ELR (cell line): ENCODE measurements around the gene ANKRD31.

ENCODE experiments used
- DNase-seq: peaks from one replicate; pipeline ENCODE4 v3.0.0-alpha.2; 2015; ENCODE audit warnings: low read depth

The ANKRD31 gene

DNA sequence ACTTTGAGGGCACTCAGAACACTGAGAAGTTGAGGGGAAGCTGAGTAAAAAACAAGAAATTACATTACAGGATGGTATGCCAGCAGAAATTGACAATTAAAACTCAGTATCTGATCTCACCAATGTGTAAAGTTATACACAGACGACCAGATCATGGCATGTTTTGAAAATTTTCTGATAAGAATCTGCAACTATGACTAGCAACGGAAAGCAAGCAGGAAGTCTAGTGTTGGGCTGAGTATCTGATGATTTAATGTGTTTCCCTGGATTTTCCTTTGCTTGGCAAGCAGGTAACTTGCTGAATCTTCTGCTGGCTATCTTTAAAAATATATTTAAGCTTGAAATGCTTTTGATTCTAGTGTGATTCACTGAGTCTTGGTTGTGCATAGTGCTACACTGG is 179.1 kb downstream of the ANKRD31 start:
- DNase-seq = peak; percentile 6

GRCh38 chr5:75055727-75056144 is 180.9 kb downstream of the ANKRD31 start:
- peak; percentile 14 for DNase-seq

DNA sequence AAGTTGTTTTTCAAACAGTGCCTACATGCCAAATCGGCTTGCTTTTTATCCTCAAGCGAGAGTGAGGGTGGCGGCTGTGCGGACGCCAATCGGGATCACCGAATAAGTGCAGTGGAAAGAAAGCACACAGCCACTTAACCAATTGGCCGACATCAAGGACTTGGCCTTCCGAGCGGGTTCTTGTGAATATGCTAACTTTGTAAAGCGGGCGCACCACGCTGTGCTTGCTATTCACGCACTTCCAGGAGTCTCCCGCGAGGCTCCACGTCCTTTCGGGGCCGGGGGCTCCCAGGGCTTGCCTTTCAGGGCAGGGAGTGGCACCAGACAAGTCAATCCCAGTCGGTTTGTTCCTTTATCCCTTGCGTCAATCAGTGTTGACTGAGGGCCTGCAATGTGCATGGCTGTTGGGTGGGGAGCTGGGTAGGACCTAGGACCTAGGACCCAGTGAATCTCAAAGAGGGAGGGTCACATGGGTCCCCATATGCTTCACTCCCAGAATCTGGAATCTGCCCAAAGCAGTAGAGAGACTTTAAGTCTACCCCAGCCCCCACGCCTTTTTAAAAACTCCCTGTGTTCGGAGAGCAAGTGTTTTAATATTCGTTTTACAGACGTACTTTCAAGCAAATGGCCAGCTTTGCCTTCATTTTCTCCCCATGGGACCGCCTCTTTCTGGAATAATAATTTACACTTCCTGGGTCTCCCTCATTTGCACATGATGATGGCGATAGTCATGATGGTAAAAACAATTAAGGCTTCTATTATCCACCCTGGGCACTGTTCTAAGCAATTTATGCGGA is 182.3 kb downstream of the ANKRD31 start:
- peak; percentile 48 for DNase-seq

- DNase-seq = peak; percentile 82
These were observed 183.2 kb downstream of the ANKRD31 start for GRCh38 chr5:75053304-75054133.

- DNase-seq = no peak
These were observed 183.7 kb downstream of the ANKRD31 start for GRCh38 chr5:75053054-75053303.

DNA sequence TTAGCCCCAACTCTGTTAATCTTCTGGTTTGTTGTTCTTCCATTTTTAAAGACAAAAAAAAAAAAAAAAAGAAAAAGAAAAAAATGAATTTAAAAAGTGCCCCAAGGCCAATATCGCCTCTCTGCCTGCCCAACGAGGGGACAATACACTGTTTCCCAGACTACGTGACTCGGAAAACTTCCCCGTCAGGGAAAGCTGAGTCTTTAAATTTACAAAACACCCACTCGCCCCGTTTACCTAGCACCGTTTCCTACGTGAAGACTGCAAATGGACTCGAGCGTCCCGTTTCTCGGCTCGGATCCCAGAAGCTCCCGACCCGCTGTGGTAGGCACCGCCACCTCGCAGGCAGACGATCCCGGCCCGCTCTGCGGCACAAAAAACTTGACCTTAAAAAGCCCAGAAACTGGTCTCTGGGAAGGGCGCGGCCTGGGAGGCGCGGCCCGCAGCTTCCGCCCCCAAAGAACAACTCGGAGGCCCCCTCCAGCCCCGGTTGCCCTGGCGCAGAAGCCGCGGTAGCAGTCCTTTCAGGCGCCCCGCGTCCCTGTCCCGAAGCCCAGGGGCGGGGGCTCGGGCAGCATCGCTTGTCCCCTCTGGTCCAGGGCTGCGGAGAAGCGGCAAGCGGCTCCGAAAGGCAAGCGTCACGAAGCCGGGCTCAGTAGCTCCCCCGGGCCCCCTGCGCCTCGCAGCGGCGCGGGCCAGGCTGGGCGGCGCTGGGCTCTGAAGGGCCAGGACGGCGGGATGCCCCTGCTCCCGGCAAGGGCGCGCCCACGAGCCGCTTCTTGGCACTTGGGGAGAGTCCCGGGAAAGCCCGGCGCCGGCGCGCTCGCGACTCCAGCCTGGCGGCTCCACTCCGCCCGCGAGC is 184.3 kb downstream of the ANKRD31 start, which contains the start of gene GCNT4:
Gene GCNT4 (minus strand): TSS at position 367 of the 862 bp plus-strand sequence. CDS start 22,521 bp downstream, outside the sequence.
- peak; percentile 60 for DNase-seq

DNA sequence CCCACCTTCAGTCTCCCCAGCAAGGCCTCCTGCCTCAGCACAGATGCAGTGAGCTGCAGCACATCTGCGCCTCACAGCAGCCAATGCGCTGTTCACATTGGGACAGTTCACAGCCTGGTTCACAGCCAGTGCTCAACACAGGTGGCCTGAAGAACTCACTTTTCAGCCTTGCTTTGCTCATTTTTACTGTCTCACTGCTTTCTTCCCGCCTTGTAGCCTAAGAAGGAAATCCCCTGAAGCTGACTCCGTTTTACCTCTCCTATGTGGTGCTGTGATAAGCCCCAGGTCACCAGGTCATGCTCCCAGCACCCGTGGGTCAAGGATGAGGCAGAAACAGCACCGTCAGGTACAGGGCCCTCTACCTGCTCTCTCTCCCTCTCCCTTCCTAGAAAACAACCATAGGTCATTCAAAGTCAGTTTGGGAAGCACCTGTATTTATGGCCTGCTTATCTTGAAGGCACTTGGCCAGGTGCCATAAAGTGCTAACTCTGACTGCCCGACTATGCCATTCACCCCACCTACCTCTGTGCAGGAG is 185.4 kb downstream of the ANKRD31 start:
- no peak for DNase-seq

DNA sequence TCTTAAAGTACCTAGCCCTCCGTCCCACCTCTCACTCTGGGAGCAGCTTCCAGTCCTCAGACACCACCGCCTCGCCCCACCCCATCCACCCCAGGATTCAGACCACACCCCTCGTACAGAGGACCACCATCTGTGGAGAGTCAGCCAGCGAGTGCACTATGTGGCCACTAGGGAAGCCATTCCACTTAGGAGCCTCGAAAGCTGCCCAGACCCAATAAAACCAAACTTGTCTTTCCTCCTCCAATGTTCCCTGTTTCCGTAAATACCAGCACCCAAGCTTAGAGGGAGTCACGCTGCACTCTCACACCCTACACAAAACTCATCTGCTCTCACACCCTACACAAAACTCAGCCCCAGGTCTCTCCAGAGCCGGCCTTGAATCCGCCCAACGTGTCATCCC is 186.3 kb downstream of the ANKRD31 start:
- DNase-seq = peak; percentile 61

DNA sequence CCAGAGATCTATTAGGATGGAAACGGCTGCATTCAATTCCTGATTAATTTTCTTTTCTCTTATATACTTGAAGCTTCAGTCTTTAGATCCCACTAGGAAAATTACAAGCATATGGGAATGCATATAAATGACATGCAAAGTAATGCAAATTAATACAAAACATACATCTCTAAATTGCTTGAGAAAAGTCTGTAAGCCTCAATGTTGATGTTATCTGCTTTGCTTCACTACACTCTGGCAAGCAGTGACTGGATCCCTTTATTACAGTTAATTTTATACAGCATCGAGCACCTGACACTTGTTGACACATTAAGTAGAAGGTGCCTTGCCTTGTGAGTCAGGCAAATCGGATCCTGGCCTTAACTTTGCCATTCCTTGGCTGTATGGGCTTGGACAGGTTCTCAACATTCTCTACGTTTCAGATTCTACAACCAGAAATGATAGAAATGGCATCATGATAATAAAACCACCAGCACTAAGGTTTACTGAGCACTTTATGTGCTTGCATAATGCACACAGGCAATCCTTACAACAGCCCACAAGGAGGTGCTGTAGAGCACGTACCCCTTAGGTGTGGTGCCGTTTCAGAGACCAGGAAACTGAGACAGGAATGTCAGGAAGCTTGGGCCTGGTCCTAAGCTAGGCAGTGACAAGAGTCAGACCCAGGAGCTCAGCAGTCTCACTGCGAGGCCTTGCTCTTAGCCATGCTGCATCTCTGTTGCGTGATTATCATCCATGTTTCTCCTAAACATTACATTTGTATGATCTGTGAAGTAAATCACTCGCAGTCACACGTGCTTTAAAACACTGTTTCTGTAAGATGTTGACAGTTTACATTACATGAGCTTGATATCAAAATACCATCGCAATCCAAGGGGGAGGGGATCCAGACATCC is 187.0 kb downstream of the ANKRD31 start:
- DNase-seq = peak; percentile 72

GRCh38 chr5:75048457-75048953 is 188.2 kb downstream of the ANKRD31 start:
- DNase-seq = peak; percentile 12

GRCh38 chr5:75047356-75047755 is 189.3 kb downstream of the ANKRD31 start:
- no peak for DNase-seq

DNA sequence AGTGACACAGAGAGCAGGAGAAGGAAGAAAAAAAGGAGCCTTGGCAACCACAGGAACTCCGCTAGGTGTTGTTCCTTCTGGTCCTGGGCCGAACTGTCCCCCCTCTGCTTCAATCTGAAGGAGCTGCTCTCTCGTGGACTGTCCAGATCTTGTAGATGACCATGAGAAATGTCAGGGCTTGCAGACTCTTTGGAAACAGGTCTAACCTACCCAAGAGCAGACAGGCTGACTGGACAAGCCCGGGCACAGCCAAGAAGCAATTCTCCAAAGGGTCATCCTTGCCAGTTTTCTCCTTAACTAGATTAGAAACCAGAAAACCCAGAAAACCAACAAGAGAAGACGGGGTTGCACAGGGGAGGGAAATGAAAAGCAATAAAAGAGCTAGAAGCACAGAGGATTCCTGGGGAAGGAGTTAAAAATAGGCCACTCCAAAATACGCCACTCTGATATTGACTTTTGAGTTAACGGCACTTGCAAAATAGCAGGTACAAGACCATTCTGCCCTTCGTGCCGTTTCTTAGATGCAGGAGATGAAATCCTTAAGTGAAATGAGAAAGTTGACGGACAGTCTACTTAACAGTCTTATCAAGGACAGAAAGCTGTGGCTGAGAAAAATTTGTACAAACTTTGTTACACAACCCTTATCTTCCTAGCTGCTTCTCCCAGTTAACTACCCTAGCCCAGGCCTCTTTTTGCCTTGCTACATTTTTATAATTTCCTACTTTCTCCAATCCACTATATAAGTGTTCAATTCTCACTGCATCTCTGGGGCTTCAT is 190.1 kb downstream of the ANKRD31 start:
- no peak for DNase-seq

GRCh38 chr5:75045071-75045470 is 191.6 kb downstream of the ANKRD31 start:
- DNase-seq = no peak

GRCh38 chr5:75044406-75044805 is 192.3 kb downstream of the ANKRD31 start:
- no peak for DNase-seq

DNA sequence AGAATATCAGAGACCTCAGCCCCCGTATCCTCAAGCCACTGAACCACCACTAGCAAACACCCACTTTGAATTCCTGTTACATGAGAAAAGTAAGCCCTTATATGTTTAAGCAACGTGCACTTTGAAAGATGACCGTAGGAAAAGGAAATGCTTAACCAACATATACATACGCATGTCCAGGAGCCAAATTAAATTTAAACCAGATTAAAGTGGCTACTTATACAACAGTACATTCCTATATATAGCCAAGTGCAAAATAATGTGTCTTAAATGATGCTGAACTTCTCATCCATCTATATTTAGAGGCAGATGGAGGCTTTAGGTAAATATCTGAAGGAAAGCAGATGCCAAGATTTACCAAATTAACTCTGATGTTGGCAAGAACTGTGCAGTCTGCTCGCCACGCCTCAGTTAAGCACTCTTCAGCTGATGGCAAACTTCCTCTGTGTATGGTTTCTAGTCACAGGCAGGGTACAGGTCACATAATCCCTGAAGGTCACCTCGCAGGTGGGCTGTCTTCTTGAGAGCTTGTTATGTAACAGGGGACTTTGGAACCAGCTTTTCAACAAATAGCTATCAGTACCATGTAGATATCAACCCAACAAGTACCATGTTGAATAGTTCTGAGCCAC is 192.9 kb downstream of the ANKRD31 start:
- no peak for DNase-seq

DNA sequence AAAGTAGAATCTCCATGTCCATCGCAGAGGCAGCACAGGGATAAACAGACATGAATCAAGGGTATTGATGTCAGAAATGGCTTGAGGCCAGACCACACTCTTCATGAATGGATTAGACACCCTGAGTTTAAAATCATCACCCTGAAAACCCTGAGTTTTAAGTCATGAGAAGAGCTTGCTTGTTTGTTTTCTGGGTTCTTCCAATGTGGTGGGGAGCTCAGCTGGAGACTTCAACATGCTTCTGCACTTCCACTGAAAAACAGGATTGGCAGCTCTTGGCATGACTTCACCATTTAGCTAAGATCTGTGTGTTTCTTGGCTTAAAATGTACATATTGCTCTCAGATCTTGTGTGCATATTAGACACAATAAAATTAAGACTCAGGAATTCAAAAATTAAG is 194.2 kb downstream of the ANKRD31 start:
- no peak for DNase-seq

DNA sequence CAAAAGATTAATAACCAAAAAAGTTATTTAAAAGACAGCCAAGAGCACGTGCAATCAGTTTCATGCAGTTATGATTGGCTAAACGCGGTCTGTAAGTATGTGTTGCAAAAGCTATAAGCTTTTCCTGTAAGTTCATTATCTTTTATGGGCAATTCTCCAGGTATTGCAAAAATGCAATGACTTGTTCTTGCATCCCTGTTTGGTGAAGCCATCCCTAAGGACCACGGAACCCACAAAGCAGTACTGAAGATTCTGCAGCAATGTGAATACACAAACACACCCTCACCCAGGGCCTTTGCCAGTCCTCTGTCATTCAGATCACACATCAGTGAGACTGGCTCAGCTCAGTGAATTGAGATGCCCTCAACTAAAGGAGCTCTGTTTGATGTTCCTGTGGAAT is 195.7 kb downstream of the ANKRD31 start:
- no peak for DNase-seq

GRCh38 chr5:75037106-75037505 is 199.6 kb downstream of the ANKRD31 start:
- peak; percentile 76 for DNase-seq

DNA sequence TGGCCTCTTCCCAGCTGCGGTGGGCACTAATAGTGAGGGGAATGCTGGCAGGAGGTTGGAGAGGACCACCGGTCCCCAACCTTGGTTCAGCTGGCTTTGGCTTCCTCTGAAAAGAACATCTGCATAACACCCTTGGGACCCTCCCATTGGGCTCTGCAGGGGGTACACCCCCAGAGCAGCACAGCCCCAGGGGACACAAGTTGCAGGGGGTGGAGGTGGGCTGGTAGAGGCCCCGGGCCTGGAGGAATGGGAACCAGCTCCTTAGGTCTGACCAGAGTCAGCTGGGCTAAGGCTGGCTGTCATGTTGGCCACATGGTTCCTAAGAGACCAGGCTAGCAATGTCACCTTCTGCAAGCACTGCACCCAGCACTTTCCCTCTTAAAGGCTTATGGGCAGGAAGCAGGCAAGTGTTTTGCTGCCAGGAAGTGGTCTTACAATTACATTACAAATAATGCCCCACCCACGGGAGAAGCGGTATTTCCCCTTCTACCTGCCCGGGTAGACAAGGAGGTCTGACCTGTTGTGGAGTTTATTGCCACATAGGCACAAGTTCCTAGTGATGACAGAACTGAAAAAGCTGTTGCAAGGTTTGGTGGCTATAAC is 202.4 kb downstream of the ANKRD31 start:
- DNase-seq = no peak
